Measurements from ENCODE around the gene HPS6.

GRCh38 chr10:102083541-102083940 is 18.4 kb downstream of the HPS6 start:
- TF ChIP-seq, protein P1, sequence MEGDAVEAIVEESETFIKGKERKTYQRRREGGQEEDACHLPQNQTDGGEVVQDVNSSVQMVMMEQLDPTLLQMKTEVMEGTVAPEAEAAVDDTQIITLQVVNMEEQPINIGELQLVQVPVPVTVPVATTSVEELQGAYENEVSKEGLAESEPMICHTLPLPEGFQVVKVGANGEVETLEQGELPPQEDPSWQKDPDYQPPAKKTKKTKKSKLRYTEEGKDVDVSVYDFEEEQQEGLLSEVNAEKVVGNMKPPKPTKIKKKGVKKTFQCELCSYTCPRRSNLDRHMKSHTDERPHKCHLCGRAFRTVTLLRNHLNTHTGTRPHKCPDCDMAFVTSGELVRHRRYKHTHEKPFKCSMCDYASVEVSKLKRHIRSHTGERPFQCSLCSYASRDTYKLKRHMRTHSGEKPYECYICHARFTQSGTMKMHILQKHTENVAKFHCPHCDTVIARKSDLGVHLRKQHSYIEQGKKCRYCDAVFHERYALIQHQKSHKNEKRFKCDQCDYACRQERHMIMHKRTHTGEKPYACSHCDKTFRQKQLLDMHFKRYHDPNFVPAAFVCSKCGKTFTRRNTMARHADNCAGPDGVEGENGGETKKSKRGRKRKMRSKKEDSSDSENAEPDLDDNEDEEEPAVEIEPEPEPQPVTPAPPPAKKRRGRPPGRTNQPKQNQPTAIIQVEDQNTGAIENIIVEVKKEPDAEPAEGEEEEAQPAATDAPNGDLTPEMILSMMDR (IDR thresholded peaks at IDR 0.05): no peak
- TF ChIP-seq POLR2A (IDR thresholded peaks at IDR 0.05): no peak

Data from adrenal gland (tissue), 5 donors.